DOHH2 (cell line): ENCODE data around the gene SLC35B2.

Source experiments
- H3F3A ChIP-seq: fragments of 200-600 bp; sonication (generic), shearing (Covaris generic); 2 replicates; pipeline ENCODE4 v1.6.0; 2016; ENCODE audit warnings: antibody characterized with exemption, mild to moderate bottlenecking; ENCODE audit not compliant: control insufficient read depth, insufficient read depth
- H3K27ac ChIP-seq: fragments of 200-600 bp; sonication (generic); 2 replicates; pipeline ENCODE4 v1.5.1; 2014; ENCODE audit warnings: low read depth, mild to moderate bottlenecking, low read length, moderate library complexity
- H3K27me3 ChIP-seq: fragments of 200-600 bp; sonication (generic); 2 replicates; pipeline ENCODE4 v1.6.1; 2014; ENCODE audit warnings: mild to moderate bottlenecking, low read length, mixed read lengths; ENCODE audit not compliant: control insufficient read depth
- H3K36me3 ChIP-seq: fragments of 200-600 bp; sonication (generic); 2 replicates; pipeline ENCODE4 v1.6.1; 2014; ENCODE audit warnings: mild to moderate bottlenecking, low read length, moderate library complexity, mixed read lengths; ENCODE audit not compliant: control insufficient read depth
- H3K4me1 ChIP-seq: fragments of 200-600 bp; sonication (generic); 2 replicates; pipeline ENCODE4 v1.6.1; 2014; ENCODE audit warnings: mild to moderate bottlenecking, low read length, mixed read lengths; ENCODE audit not compliant: control insufficient read depth
- H3K4me2 ChIP-seq: fragments of 200-600 bp; sonication (generic); 2 replicates; pipeline ENCODE4 v1.6.0; 2014; ENCODE audit warnings: mild to moderate bottlenecking, low read length, moderate library complexity
- H3K4me3 ChIP-seq: fragments of 200-600 bp; sonication (generic); 2 replicates; pipeline ENCODE4 v1.5.1; 2014; ENCODE audit warnings: mild to moderate bottlenecking, low read length, mixed read lengths
- H3K79me2 ChIP-seq: fragments of 200-600 bp; sonication (generic); 2 replicates; pipeline ENCODE4 v1.6.1; 2014; ENCODE audit warnings: mild to moderate bottlenecking, low read length, mixed read lengths; ENCODE audit not compliant: control insufficient read depth
- H3K9me2 ChIP-seq: fragments of 200-600 bp; sonication (generic); replicated peaks from 2 replicates; pipeline ENCODE4 v1.6.1; 2014; ENCODE audit warnings: mild to moderate bottlenecking, low read length, mixed read lengths; ENCODE audit not compliant: control insufficient read depth
- H3K9me3 ChIP-seq: fragments of 200-600 bp; sonication (generic); 2 replicates; pipeline ENCODE4 v1.6.1; 2014; ENCODE audit warnings: antibody characterized with exemption, low read length, mixed read lengths; ENCODE audit not compliant: control insufficient read depth, insufficient read depth
- H4K20me1 ChIP-seq: fragments of 200-600 bp; sonication (generic); 2 replicates; pipeline ENCODE4 v1.6.0; 2014; ENCODE audit warnings: low read depth, mild to moderate bottlenecking, antibody characterized with exemption, low read length, moderate library complexity; ENCODE audit not compliant: control insufficient read depth, insufficient read depth
- EZH2phosphoT487 ChIP-seq: fragments of 200-600 bp; sonication (generic); IDR thresholded peaks from 2 replicates; pipeline ENCODE4 v1.6.1; 2017; ENCODE audit warnings: borderline replicate concordance, mild to moderate bottlenecking, antibody characterized with exemption, low read length, moderate library complexity, mixed read lengths
- TF ChIP-seq, protein P1 (sequence below): fragments of 200-600 bp; sonication (generic); IDR thresholded peaks from one replicate; pipeline ENCODE4 v1.5.1; 2014; ENCODE audit warnings: antibody characterized with exemption, mild to moderate bottlenecking, low read depth, low read length; ENCODE audit not compliant: poor library complexity, severe bottlenecking

SLC35B2 gene

DNA sequence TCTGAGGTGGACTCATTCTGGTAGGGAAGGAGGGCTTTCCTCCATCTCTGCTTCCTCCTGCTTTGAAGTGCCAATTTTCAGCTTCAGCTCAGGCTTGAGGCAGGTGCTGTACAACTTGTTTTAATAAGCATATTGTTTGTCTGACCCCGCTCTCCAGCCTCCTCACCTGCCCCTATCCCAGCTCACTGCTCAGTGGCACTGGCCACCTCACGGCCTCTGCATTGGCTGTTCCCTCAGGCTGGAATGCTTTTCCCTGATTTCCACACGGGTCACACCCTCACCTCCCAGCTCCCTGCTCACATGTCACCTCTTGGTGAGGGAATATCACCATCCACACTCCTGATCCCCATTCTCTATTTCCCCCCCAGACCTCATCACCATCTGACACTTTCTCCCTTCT, 41.5 kb upstream of the SLC35B2 start:
- no peak overlapping the region for H3K27ac ChIP-seq
- H3F3A ChIP-seq = no peaks in the 10 kb centered on the region
- TF ChIP-seq, protein P1, sequence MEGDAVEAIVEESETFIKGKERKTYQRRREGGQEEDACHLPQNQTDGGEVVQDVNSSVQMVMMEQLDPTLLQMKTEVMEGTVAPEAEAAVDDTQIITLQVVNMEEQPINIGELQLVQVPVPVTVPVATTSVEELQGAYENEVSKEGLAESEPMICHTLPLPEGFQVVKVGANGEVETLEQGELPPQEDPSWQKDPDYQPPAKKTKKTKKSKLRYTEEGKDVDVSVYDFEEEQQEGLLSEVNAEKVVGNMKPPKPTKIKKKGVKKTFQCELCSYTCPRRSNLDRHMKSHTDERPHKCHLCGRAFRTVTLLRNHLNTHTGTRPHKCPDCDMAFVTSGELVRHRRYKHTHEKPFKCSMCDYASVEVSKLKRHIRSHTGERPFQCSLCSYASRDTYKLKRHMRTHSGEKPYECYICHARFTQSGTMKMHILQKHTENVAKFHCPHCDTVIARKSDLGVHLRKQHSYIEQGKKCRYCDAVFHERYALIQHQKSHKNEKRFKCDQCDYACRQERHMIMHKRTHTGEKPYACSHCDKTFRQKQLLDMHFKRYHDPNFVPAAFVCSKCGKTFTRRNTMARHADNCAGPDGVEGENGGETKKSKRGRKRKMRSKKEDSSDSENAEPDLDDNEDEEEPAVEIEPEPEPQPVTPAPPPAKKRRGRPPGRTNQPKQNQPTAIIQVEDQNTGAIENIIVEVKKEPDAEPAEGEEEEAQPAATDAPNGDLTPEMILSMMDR = no peak
- no peak for TF ChIP-seq EZH2phosphoT487
- H3K27me3 ChIP-seq = peaks cover 30% of the 10 kb centered on the region
- H3K9me3 ChIP-seq = no peaks in the 10 kb centered on the region
- peaks cover 30% of the 10 kb centered on the region for H3K36me3 ChIP-seq
- H3K79me2 ChIP-seq = no peaks in the 10 kb centered on the region
- no peaks in the 10 kb centered on the region for H3K9me2 ChIP-seq
- H3K4me3 ChIP-seq = no peak overlapping the region
- no peak overlapping the region for H3K4me2 ChIP-seq
- H4K20me1 ChIP-seq = peaks cover 3% of the 10 kb centered on the region; the same call in 1 of the 2 replicates
- H3K4me1 ChIP-seq = no peaks in the 10 kb centered on the region

DNA sequence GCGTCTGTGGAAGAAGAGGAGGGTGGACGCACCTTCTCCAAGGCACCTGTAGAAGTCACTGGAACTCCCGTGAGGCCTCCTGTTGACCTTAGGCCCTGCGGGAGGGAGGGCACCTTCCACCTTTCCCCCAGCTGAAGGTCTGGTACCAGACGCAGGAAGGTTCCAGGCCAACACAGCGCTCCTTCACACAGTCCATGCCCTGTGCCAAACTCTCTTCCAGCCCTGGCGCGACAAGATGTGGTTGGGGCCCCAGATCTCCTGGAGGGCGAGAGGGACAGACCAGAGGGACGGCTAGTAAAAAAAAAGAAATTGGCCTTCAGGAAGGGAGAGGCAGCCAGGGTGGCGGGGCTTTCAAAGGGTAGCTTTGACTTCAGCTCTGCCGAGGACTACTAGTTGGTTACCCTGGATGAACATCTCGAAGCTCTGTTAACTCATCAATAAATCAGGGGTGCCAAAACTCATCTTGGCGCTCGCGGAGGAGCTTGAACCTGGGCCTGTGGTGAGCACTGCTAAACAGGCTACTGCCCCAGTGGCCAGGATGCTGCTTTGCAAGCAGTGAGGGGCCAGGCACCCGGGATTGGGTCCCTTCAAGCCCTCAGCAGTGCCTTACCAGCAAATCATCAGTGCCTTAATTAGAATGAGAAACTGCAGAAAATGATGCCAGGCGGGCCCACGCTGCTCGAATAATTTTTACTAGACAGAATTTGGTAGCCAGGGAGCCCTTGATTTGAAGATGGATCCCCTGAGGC, 40.9 kb upstream of the SLC35B2 start:
- H3K9me3 ChIP-seq = no peaks in the 10 kb centered on the region
- H3K4me1 ChIP-seq = no peaks in the 10 kb centered on the region
- H3K4me2 ChIP-seq = no peak overlapping the region

DNA sequence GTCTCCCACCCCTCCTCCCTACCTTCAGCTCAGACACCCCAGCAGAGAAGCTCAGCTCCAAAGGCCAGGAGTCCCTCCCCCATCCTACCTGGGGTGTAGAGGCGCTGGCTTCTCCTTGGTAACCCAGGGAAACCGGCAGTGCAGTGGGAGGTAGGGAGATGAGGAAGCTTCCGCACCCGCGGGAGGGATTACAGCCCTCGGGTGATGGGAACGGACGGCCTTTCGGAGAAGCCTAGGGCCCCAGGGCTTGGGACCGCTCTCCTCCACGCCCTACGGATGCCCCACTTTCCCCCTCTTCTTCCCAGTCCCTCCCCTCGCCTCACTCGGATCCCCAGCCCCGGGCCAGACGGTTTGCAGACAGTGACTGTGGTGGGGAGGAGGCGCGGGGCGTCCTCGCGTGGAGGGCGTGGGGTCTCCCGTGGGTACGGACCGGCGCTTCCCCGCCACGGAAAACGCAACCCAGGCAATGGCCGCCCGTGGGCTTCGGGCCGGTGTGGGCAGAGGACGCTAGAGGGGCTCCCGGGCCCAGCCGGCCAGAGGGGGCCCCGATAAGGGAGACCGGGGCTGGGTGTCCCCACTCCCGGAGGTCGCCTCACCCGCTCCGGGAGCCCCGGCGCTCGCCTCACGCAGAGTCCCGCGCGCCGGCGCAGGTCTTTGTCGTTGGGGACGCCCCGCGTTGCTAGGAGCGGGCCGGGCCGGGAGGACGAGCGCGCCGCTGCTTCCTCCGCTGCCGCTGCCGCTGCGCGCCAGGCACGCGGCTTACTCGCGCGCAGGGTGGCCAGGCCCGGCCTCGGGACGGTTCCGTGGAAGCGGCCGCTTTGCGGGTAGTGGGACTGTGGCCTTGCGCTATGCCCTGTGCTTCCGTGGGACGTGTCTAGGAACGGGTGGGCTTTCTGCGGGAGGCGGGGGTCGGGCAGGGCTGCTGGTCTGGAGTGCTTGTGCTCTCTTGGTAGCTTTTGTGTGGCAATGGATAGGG, 40.0 kb upstream of the SLC35B2 start:
- Histone ChIP-seq H3K27me3 (peaks cover 33% of the 10 kb centered on the region), H3F3A (no peaks in the 10 kb centered on the region), H3K4me3 (no peak overlapping the region), H3K4me2 (no peak overlapping the region), H3K9me2 (no peaks in the 10 kb centered on the region), H4K20me1 (peaks cover 3% of the 10 kb centered on the region; the same call in 1 of the 2 replicates), H3K4me1 (no peaks in the 10 kb centered on the region), H3K79me2 (no peaks in the 10 kb centered on the region), H3K27ac (no peak overlapping the region), H3K9me3 (no peaks in the 10 kb centered on the region), H3K36me3 (peaks cover 14% of the 10 kb centered on the region)
- TF ChIP-seq, protein P1 = no peak
- TF ChIP-seq EZH2phosphoT487 = no peak

More for the DNA sequence above, 40.9 kb upstream of the SLC35B2 start:
- Histone ChIP-seq H3K27ac (no peak overlapping the region), H3K79me2 (no peaks in the 10 kb centered on the region), H4K20me1 (peaks cover 3% of the 10 kb centered on the region; the same call in 1 of the 2 replicates), H3K4me3 (no peak overlapping the region), H3K27me3 (peaks cover 30% of the 10 kb centered on the region), H3K36me3 (peaks cover 23% of the 10 kb centered on the region), H3K9me2 (no peaks in the 10 kb centered on the region), H3F3A (no peaks in the 10 kb centered on the region)
- no peak for TF ChIP-seq EZH2phosphoT487
- TF ChIP-seq, protein P1 = no peak
